Endodermal cell (in vitro differentiated cells): Measurements from ENCODE around the gene RYR3. TPM values are rescaled to one million over a fixed set of nuclear protein-coding genes. Genes with fewer than 3 reads are reported as not detected.

Source experiments
- DNase-seq: peaks from one replicate; pipeline ENCODE4 v3.0.0-alpha.2; 2017
- H3K27ac ChIP-seq: 2 replicates; pipeline ENCODE4 v1.5.1; 2013; ENCODE audit warnings: mild to moderate bottlenecking, low read depth, low read length, moderate library complexity
- H3K27me3 ChIP-seq: 2 replicates; pipeline ENCODE4 v1.6.1; 2013; ENCODE audit warnings: mild to moderate bottlenecking, low read length, moderate library complexity; ENCODE audit not compliant: insufficient read depth, control insufficient read depth, poor library complexity, severe bottlenecking
- H3K36me3 ChIP-seq: 2 replicates; pipeline ENCODE4 v1.7.0; 2013; ENCODE audit warnings: mild to moderate bottlenecking, low read length, moderate library complexity; ENCODE audit not compliant: control insufficient read depth, insufficient read depth
- H3K4me1 ChIP-seq: one replicate; pipeline ENCODE4 v1.7.0; 2013; ENCODE audit warnings: low read length; ENCODE audit not compliant: control insufficient read depth, insufficient read depth
- H3K4me3 ChIP-seq: 2 replicates; pipeline ENCODE4 v1.5.1; 2013; ENCODE audit warnings: mild to moderate bottlenecking, low read length, moderate library complexity
- H3K9ac ChIP-seq: 2 replicates; pipeline ENCODE4 v1.6.1; 2013; ENCODE audit warnings: mild to moderate bottlenecking, low read length, moderate library complexity; ENCODE audit not compliant: poor library complexity, severe bottlenecking; ENCODE audit errors: extremely low read depth
- H3K9me3 ChIP-seq: 2 replicates; pipeline ENCODE4 v1.6.1; 2013; ENCODE audit warnings: mild to moderate bottlenecking, low read length, moderate library complexity; ENCODE audit not compliant: control insufficient read depth
- H3K27ac Mint-ChIP-seq: 2 replicates; pipeline ENCODE4 v1.8.0; 2020; ENCODE audit warnings: mixed read lengths
- H3K27me3 Mint-ChIP-seq: 2 replicates; pipeline ENCODE4 v1.8.0; 2021; ENCODE audit warnings: mild to moderate bottlenecking, mixed read lengths; ENCODE audit not compliant: insufficient read depth
- H3K36me3 Mint-ChIP-seq: 2 replicates; pipeline ENCODE4 v1.8.0; 2020; ENCODE audit warnings: low read depth, mixed read lengths
- H3K4me1 Mint-ChIP-seq: 2 replicates; pipeline ENCODE4 v1.8.0; 2020; ENCODE audit warnings: mixed read lengths
- H3K4me3 Mint-ChIP-seq: 2 replicates; pipeline ENCODE4 v1.8.0; 2020; ENCODE audit warnings: mild to moderate bottlenecking, moderate library complexity, mixed read lengths
- H3K9me3 Mint-ChIP-seq: 2 replicates; pipeline ENCODE4 v1.8.0; 2020; ENCODE audit warnings: mild to moderate bottlenecking, mixed read lengths
- WGBS, 2 experiments: methylation state at CpG; one replicate each; pipeline versions ENCODE4 v1.1.5 to v1.1.7; 2013; ENCODE audit warnings: missing lambda C conversion rate in 2 of 2, mixed read lengths in 1 of 2; ENCODE audit not compliant: insufficient coverage in 1 of 2, insufficient read length in 1 of 2; 5-methylcytosine and 5-hydroxymethylcytosine counted together
- total RNA-seq, 2 donors: library from RNA; stranded (reverse); fragmentation: NEBNext Ultra II Directional in 1 of 2; extraction: Animal tissue kit (Norgen Biotek cat#: 25700) in 1 of 2; gene quantifications; 2 replicates in 1 of 2; 3 replicates in 1 of 2; pipeline ENCODE4 v1.2.1, GENCODE V29; 2021
- TF ChIP-seq, protein P1 (sequence below): fragments of 200-600 bp; sonication (generic); conservative IDR thresholded peaks from 2 replicates; pipeline ENCODE4 v1.5.0; 2021; ENCODE audit warnings: antibody characterized with exemption, mild to moderate bottlenecking

Gene RYR3
- total RNA-seq, 2 donors from 2014 or later, result 0.71 to 1.4 TPM

GRCh38 chr15:33453761-33454160, 143.0 kb downstream of the RYR3 start:
- Histone ChIP-seq H3K4me3 (no peak overlapping the region), H3K36me3 (no peaks in the 10 kb centered on the region), H3K27ac (no peak overlapping the region), H3K27me3 (no peaks in the 10 kb centered on the region), H3K9ac (no peak overlapping the region), H3K4me1 (peaks cover 4% of the 10 kb centered on the region), H3K9me3 (no peaks in the 10 kb centered on the region)
- DNase-seq, result no peak
- WGBS, 2 experiments, result 96% methylated on average over 3 of the region's 3 CpGs; no CpG with 5 or more reads in 1 of the 2 experiments
- H3K4me3 Mint-ChIP-seq, result no peak overlapping the region
- H3K9me3 Mint-ChIP-seq, result no peaks in the 10 kb centered on the region
- H3K27ac Mint-ChIP-seq, result no peak overlapping the region
- peaks cover 5% of the 10 kb centered on the region for H3K4me1 Mint-ChIP-seq
- no peaks in the 10 kb centered on the region for H3K27me3 Mint-ChIP-seq
- TF ChIP-seq, protein P1, sequence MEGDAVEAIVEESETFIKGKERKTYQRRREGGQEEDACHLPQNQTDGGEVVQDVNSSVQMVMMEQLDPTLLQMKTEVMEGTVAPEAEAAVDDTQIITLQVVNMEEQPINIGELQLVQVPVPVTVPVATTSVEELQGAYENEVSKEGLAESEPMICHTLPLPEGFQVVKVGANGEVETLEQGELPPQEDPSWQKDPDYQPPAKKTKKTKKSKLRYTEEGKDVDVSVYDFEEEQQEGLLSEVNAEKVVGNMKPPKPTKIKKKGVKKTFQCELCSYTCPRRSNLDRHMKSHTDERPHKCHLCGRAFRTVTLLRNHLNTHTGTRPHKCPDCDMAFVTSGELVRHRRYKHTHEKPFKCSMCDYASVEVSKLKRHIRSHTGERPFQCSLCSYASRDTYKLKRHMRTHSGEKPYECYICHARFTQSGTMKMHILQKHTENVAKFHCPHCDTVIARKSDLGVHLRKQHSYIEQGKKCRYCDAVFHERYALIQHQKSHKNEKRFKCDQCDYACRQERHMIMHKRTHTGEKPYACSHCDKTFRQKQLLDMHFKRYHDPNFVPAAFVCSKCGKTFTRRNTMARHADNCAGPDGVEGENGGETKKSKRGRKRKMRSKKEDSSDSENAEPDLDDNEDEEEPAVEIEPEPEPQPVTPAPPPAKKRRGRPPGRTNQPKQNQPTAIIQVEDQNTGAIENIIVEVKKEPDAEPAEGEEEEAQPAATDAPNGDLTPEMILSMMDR, result no peak
- H3K36me3 Mint-ChIP-seq, result no peaks in the 10 kb centered on the region

GRCh38 chr15:33454346-33454745, 143.6 kb downstream of the RYR3 start:
- H3K36me3 ChIP-seq, result no peaks in the 10 kb centered on the region
- no peaks in the 10 kb centered on the region for H3K36me3 Mint-ChIP-seq
- no peaks in the 10 kb centered on the region for H3K27me3 ChIP-seq
- no peak overlapping the region for H3K9ac ChIP-seq
- no peaks in the 10 kb centered on the region for H3K4me1 ChIP-seq
- no peaks in the 10 kb centered on the region for H3K4me1 Mint-ChIP-seq
- no peak overlapping the region for H3K4me3 Mint-ChIP-seq
- 78 to 89% methylated on average over 3 to 7 of the region's 7 CpGs for WGBS, 2 experiments
- no peak overlapping the region for H3K4me3 ChIP-seq
- H3K27ac ChIP-seq, result no peak overlapping the region
- TF ChIP-seq, protein P1, result no peak
- no peaks in the 10 kb centered on the region for H3K9me3 Mint-ChIP-seq
- no peak overlapping the region for H3K27ac Mint-ChIP-seq
- no peaks in the 10 kb centered on the region for H3K27me3 Mint-ChIP-seq
- no peak for DNase-seq
- no peaks in the 10 kb centered on the region for H3K9me3 ChIP-seq

DNA sequence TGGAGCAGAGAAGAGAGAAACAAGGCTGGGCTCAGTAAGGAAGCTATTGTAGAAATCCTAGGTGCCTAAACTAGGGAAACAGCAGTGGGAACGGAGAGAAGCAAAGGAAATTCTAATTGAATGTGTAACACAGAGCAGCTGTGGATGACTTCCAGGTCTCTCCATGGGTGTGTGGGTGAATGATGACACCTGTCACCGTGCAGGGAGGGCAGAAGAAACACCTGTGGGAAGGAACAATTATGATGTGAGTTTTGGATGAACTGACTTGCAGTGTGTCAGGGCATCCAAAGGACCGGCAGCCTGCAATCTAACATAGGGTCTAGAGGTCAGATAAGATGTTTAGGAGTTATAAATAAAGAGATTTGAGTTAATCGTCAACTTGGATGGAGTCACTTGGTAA, 144.2 kb downstream of the RYR3 start:
- 91 to 93% methylated on average over 4 of the region's 4 CpGs for WGBS, 2 experiments
- H3K4me1 ChIP-seq, result no peaks in the 10 kb centered on the region
- H3K27me3 Mint-ChIP-seq, result no peaks in the 10 kb centered on the region
- DNase-seq, result no peak
- H3K9ac ChIP-seq, result no peak overlapping the region
- H3K36me3 Mint-ChIP-seq, result no peaks in the 10 kb centered on the region
- H3K9me3 ChIP-seq, result no peaks in the 10 kb centered on the region
- no peaks in the 10 kb centered on the region for H3K36me3 ChIP-seq
- no peak overlapping the region for H3K4me3 Mint-ChIP-seq
- H3K4me1 Mint-ChIP-seq, result no peaks in the 10 kb centered on the region
- no peaks in the 10 kb centered on the region for H3K9me3 Mint-ChIP-seq
- no peak overlapping the region for H3K27ac Mint-ChIP-seq
- H3K27me3 ChIP-seq, result no peaks in the 10 kb centered on the region
- H3K4me3 ChIP-seq, result no peak overlapping the region
- H3K27ac ChIP-seq, result no peak overlapping the region
- TF ChIP-seq, protein P1, result no peak
